NCI-H1417 treated with DMSO at 0.1 percent for 48 hours (cell line): Measurements from ENCODE around the gene RAB11FIP3.

Experiments used
- DNase-seq: peaks from one replicate; lab custom pipeline; 2025; lab: John Stamatoyannopoulos, UW

Gene RAB11FIP3

GRCh38 chr16:567373-568256 lies 142.2 kb downstream of the RAB11FIP3 start:
- DNase-seq, result no peak

- DNase-seq, result no peak
These were observed 143.2 kb downstream of the RAB11FIP3 start for GRCh38 chr16:568401-569258.

GRCh38 chr16:569445-570254 lies 144.2 kb downstream of the RAB11FIP3 start, which contains the start of gene PIGQ:
PIGQ (plus strand) TSS chr16:569968; CDS start chr16:574075, 4,107 bp downstream.
- DNase-seq, result no peak
